Activated T-helper 17 cell treated with anti-CD3 and anti-CD28 coated beads, Interleukin-2, amount 50 U/mL, for 72 hours (primary cell): ENCODE measurements around the gene CTBP2. TPM values are rescaled to one million over a fixed set of nuclear protein-coding genes. Genes with fewer than 3 reads are reported as not detected.
A peak's percentile ranks its signal among the peaks of the same experiment; 100 is the strongest.

Experiments
- ATAC-seq: fragments of 150-1000 bp; cut with Tn5 transposase; replicated peaks from 2 replicates; pipeline ENCODE4 v1.10.0; 2021; ENCODE audit warnings: mild to moderate bottlenecking, moderate library complexity
- H3K27ac Mint-ChIP-seq: one replicate; pipeline ENCODE4 v1.8.0; 2022; ENCODE audit warnings: mixed read lengths
- H3K27me3 Mint-ChIP-seq: one replicate; pipeline ENCODE4 v1.8.0; 2022; ENCODE audit warnings: mixed read lengths
- H3K36me3 Mint-ChIP-seq: one replicate; pipeline ENCODE4 v1.8.0; 2022; ENCODE audit warnings: low read depth, mild to moderate bottlenecking, mixed read lengths
- H3K4me1 Mint-ChIP-seq: one replicate; pipeline ENCODE4 v1.8.0; 2022; ENCODE audit warnings: mixed read lengths
- H3K4me3 Mint-ChIP-seq: one replicate; pipeline ENCODE4 v1.8.0; 2022; ENCODE audit warnings: mild to moderate bottlenecking, mixed read lengths
- H3K9me3 Mint-ChIP-seq: one replicate; pipeline ENCODE4 v1.8.0; 2022; ENCODE audit warnings: mixed read lengths
- total RNA-seq, 2 donors: library from RNA; stranded (reverse); gene quantifications; one replicate each; pipeline ENCODE4 v1.2.3, GENCODE V29; 2022

The CTBP2 gene
- total RNA-seq, 2 donors from 2014 or later = 0.74 to 1.1 TPM

DNA sequence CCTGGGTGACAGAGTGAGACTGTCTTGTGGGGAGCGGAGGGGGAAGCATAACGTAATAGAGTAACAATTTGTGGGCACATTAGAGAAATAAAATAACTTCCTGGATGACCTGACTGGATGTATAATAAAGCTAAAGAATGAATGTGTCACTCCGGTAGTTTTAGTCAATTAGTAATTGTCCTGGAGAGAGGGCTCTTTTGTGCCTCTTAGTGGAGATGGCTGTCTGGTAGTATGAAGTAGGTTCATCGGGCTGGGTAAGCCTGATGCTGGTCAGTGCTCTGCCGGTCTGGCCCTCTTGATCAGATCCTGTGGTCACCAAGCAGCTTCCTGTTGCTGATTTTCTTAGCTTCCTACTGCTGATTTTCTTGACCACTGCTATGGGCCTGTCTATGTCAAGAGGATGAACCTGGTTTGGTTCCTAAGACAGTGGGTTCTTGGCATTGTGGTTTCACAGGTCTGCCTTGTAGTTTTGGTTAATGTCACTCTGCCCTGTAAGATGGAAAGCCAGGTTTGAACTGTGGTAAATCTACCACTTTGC, 184.3 kb downstream of the CTBP2 start:
- ATAC-seq = peak; percentile 84
- H3K9me3 Mint-ChIP-seq = no peaks in the 10 kb centered on the region
- no peak overlapping the region for H3K4me3 Mint-ChIP-seq

DNA sequence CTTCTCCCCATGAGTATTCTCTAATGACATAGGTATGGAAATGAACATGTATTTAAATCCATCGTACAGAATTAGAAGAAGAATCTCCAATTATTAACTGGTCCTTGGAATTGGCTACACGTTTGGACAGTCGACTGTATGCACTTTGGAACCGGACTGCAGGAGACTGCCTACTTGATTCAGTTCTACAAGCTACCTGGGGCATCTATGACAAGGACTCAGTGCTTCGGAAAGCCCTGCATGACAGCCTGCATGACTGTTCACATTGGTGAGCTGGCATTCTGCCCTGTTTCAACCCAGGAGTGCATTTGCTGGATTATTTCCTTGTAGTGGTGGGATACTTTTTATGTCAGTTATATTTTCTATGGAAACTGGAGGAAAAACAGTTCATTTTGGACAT, 186.2 kb downstream of the CTBP2 start:
- Mint-ChIP-seq H3K9me3 (no peaks in the 10 kb centered on the region), H3K27ac (no peak overlapping the region), H3K27me3 (no peaks in the 10 kb centered on the region), H3K4me1 (no peaks in the 10 kb centered on the region), H3K36me3 (peaks cover 90% of the 10 kb centered on the region), H3K4me3 (no peak overlapping the region)
- no peak for ATAC-seq

More for the DNA sequence above, 184.3 kb downstream of the CTBP2 start:
- Mint-ChIP-seq H3K4me1 (no peaks in the 10 kb centered on the region), H3K27ac (peak overlapping the region; percentile 24), H3K36me3 (peaks cover 90% of the 10 kb centered on the region), H3K27me3 (no peaks in the 10 kb centered on the region)

DNA sequence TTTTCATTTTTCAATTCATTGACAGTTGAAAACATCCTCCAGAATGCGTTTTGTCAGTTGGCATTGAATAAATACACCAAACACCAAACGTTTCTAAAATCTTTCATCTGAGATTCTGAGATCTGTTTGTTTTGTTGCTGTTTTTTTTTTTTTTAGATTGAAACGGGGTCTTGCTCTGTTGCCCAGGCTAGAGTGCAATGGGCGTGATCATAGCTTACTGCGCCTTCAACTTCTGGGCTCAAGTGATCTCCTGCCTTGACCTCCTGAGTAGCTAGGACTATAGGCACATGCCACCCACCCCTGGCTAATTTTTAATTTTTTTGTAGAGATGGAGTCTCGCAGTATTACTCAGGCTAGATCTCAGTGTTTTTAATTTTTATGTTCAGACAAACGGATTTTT, 187.7 kb downstream of the CTBP2 start:
- H3K27me3 Mint-ChIP-seq = no peaks in the 10 kb centered on the region
- H3K9me3 Mint-ChIP-seq = no peaks in the 10 kb centered on the region
- H3K27ac Mint-ChIP-seq = no peak overlapping the region
- H3K4me1 Mint-ChIP-seq = peaks cover 7% of the 10 kb centered on the region
- no peak overlapping the region for H3K4me3 Mint-ChIP-seq
- peaks cover 95% of the 10 kb centered on the region for H3K36me3 Mint-ChIP-seq
- ATAC-seq = no peak

DNA sequence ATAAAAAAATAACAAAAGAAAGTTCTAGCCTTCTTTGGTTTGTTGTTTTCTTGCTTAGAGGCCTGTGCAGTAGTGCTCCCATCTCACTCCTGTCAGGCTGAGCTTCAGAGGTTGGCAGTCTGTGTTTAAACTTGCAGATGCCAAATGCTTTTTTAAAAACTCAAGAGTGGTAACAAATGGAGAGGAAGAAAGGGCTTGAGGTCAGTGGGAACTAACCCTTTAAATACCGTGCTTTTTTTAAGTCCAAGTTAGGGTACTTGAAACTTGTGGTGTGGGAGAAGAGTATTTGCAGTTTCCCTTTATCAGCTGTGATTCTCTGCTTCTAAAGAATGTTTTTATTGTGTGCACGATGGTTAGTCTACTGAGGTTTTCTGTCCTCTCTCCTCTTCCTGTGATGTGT, 189.1 kb downstream of the CTBP2 start:
- no peak overlapping the region for H3K27ac Mint-ChIP-seq
- H3K9me3 Mint-ChIP-seq = no peaks in the 10 kb centered on the region
- peaks cover 100% of the 10 kb centered on the region for H3K36me3 Mint-ChIP-seq
- H3K4me1 Mint-ChIP-seq = peaks cover 14% of the 10 kb centered on the region
- H3K4me3 Mint-ChIP-seq = no peak overlapping the region
- ATAC-seq = no peak
- H3K27me3 Mint-ChIP-seq = no peaks in the 10 kb centered on the region

DNA sequence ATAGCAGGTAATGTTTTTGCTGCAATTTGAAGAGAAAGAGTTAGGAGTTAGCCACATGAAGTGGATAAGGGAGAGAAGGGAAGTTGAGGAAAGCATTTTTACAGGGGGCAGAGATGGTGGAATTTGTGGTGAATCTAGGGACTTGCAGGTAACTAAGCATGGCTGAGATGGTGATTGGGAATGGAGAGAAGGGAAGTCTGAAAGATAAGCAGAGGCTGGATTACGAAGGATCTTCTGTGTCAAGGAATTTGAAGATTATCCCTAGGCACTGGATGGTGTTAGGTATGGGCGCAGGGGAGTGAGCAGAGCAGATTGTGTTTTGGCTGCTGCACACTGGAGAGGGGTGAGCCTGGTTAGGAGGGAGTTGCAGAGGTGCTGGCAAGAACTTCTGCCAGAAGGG, 193.1 kb downstream of the CTBP2 start:
- peaks cover 17% of the 10 kb centered on the region for H3K4me1 Mint-ChIP-seq
- H3K36me3 Mint-ChIP-seq = peaks cover 89% of the 10 kb centered on the region
- H3K27me3 Mint-ChIP-seq = no peaks in the 10 kb centered on the region
- ATAC-seq = no peak
- no peak overlapping the region for H3K27ac Mint-ChIP-seq
- H3K9me3 Mint-ChIP-seq = no peaks in the 10 kb centered on the region
- H3K4me3 Mint-ChIP-seq = no peak overlapping the region

DNA sequence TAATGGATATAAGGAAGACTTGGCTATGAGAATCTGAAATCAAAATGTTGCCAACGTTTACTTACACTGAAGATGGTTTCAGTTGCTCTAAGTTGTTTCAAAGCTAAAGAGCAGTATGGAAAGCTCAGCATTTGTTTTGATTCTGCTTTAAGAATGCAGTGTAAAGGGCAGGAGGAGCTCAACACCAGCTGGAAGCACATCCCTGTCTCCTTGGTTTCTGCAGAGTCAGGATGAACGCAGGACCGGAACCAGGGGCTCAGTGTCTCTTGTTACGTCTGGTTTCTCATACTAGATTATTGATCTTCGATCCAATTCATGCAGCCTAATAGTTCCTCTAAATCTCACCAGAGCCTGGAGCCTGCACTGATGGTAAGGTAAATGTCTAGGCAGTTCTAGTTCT, 194.4 kb downstream of the CTBP2 start:
- H3K27me3 Mint-ChIP-seq = no peaks in the 10 kb centered on the region

DNA sequence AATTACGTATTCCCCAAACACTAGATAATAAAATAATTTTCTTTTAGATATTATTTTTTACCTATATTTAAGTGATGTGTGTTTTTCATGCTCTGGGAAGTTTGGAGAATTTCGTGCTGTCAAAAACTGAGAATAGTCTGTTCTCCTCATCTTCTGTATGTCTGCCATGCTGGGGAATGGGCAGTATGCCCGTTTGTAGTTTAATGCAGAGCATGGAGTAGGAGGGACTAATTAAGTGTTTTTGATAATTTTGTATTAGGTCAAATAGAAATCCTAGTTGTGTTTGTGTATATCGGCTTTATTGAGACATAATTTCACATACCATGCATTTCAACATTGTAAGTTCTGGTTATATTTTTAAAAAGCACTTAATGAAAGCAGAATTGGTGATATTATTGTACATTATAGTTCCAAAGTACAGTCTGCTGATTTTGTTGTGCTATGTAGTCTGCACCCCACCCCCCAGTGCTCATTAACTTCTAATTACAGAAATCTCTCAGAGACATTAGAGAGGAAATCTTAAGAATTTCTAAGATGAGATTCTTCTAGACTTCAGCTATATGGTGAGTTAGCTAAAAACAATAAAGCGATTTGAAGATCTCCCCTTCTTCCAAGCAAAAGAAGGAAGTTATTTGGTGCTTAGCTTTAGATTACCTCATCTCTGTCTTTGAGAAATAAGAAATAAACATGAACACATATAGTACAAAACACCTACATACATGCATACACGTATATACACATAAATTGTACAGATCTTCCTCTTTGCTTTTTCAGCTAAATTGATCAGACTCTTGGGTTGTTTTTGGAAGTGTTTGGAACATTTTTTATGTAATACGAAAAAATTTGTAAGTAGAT, 196.3 kb downstream of the CTBP2 start:
- ATAC-seq = no peak
- peaks cover 64% of the 10 kb centered on the region for H3K36me3 Mint-ChIP-seq
- H3K9me3 Mint-ChIP-seq = no peaks in the 10 kb centered on the region
- peak overlapping the region; percentile 13 for H3K27ac Mint-ChIP-seq
- H3K4me3 Mint-ChIP-seq = no peak overlapping the region
- peaks cover 29% of the 10 kb centered on the region for H3K4me1 Mint-ChIP-seq
- H3K27me3 Mint-ChIP-seq = no peaks in the 10 kb centered on the region

More for the DNA sequence above, 194.4 kb downstream of the CTBP2 start:
- H3K4me3 Mint-ChIP-seq = no peak overlapping the region
- peaks cover 22% of the 10 kb centered on the region for H3K4me1 Mint-ChIP-seq
- no peak overlapping the region for H3K27ac Mint-ChIP-seq
- H3K9me3 Mint-ChIP-seq = no peaks in the 10 kb centered on the region
- no peak for ATAC-seq
- H3K36me3 Mint-ChIP-seq = peaks cover 84% of the 10 kb centered on the region

DNA sequence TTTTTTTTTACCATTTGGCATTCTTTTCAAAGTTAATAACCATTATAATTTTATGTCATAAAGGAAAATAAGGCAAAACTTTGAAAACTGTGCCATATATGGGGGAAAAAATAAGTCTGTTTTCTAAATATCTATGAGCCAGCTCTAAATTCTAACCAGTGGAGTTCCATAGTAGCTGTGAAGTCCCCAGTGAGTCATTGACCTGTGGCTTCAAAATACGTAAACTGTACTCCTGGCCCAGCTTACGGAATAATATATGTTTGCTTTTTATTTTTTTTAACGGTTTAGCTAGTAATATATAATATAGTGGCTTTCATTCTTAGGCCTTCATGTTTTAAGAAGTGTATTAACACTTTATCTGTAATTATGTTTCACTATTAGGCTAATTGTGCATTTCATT, 197.9 kb downstream of the CTBP2 start:
- H3K4me1 Mint-ChIP-seq = peaks cover 24% of the 10 kb centered on the region

DNA sequence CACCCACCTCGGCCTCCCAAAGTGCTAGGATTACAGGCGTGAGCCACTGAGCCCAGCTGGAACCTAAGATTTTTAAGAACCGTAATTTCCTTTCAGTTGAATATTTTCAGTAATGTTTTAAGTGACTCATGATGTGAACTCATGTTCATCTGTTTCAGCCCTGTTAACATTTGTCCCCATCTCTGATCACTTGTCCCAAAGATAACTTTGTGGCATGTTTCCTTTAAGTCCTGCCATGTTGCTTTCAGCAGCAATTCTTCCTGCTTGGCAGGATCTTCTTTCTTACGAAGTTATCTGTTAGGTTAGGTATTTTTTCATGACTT, 199.2 kb downstream of the CTBP2 start:
- peak; percentile 51 for ATAC-seq
- H3K36me3 Mint-ChIP-seq = peaks cover 44% of the 10 kb centered on the region
- no peaks in the 10 kb centered on the region for H3K9me3 Mint-ChIP-seq
- H3K4me1 Mint-ChIP-seq = peaks cover 18% of the 10 kb centered on the region
- H3K27ac Mint-ChIP-seq = peak overlapping the region; percentile 63
- no peak overlapping the region for H3K4me3 Mint-ChIP-seq
- H3K27me3 Mint-ChIP-seq = no peaks in the 10 kb centered on the region

More for the DNA sequence above, 197.9 kb downstream of the CTBP2 start:
- Mint-ChIP-seq H3K9me3 (no peaks in the 10 kb centered on the region), H3K27ac (no peak overlapping the region), H3K36me3 (peaks cover 56% of the 10 kb centered on the region), H3K27me3 (no peaks in the 10 kb centered on the region), H3K4me3 (no peak overlapping the region)
- ATAC-seq = no peak

DNA sequence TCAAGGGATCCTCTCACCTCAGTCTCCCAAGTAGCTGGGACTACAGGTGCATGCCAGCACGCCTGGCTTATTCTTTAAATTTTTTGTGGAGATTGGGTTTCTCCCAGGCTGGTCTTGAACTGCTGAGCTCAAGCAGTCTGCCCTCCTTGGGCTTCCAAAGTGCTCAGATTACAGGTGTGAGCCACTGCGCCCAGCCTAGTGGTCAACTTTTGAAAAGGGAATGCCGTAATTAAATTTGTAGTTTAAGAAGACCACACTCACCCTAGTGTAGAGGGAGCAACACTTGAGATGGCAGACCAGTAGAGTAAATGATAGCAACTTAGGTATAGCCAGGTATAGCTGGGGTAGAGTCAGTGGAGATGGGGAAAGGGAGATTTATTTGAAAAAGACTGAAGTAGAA, 200.8 kb downstream of the CTBP2 start:
- H3K4me1 Mint-ChIP-seq = peaks cover 14% of the 10 kb centered on the region
- H3K36me3 Mint-ChIP-seq = peaks cover 29% of the 10 kb centered on the region
- H3K27me3 Mint-ChIP-seq = no peaks in the 10 kb centered on the region
- H3K9me3 Mint-ChIP-seq = no peaks in the 10 kb centered on the region
- ATAC-seq = no peak
- H3K27ac Mint-ChIP-seq = no peak overlapping the region
- no peak overlapping the region for H3K4me3 Mint-ChIP-seq

DNA sequence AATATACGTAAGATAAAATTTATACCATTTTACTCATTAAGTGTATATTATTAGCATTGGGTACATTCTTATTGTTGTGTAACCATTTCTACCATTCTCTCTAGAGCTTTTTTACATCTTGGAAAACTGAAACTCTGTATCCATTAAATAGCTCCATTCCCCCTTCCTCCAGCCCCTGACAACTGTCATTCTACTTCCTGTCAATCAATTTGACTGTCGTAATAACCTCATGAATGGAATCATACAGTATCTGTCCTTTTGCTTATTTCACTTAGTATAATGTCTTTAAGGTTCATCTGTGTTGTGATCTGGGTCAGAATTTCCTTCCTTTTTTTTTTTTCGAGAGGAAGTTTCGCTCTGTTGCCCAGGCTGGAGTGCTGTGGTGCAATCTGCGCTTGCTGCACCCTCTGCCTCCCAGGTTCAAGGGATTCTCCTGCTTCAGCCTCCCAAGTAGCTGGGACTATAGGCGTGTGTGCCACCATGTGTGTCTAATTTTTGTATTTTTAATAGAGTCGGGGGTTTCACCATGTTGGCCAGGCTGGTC, 202.9 kb downstream of the CTBP2 start:
- no peak for ATAC-seq
- no peak overlapping the region for H3K4me3 Mint-ChIP-seq

DNA sequence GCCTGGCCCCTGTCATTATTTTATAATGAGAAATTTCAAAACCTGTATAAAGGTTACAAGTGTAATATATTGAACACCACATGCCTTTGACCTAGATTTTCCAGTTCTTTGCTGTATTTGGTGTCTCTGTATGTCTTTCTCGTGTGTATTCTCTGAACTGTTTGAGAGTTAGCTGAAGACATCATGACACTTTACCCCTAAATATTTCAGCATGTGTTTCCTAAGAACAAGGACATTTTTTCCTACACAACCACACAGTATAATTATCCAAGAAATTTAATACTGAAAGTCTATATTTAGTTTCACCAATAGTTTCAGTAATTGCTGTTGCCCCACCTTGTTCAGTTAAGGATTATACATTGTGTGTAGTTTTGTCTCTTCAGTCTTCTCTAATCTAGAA, 203.6 kb downstream of the CTBP2 start:
- ATAC-seq = no peak
- Mint-ChIP-seq H3K27me3 (no peaks in the 10 kb centered on the region), H3K36me3 (peaks cover 30% of the 10 kb centered on the region), H3K9me3 (no peaks in the 10 kb centered on the region), H3K27ac (no peak overlapping the region), H3K4me1 (peaks cover 25% of the 10 kb centered on the region), H3K4me3 (no peak overlapping the region)

More for the DNA sequence above, 202.9 kb downstream of the CTBP2 start:
- no peaks in the 10 kb centered on the region for H3K9me3 Mint-ChIP-seq
- H3K27me3 Mint-ChIP-seq = no peaks in the 10 kb centered on the region
- peaks cover 25% of the 10 kb centered on the region for H3K36me3 Mint-ChIP-seq
- H3K27ac Mint-ChIP-seq = no peak overlapping the region
- peaks cover 20% of the 10 kb centered on the region for H3K4me1 Mint-ChIP-seq

DNA sequence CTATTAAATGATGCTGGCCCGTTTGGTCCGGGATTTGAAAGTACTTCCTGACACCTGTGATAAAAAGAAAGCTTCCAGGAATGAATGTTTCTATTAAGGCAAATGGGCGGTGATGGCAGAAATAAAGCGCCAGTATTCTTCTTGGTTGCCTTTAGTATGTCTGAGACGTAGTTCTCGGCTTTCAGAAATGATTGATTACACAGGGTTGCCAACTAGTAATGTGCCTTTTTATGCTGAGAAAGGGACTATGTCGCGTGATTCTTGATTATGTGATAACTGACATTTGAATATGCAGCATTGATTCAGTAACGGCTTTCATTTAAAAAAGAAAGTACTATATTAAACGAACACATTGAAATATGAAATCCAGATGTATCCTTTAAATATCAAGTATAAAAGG, 204.5 kb downstream of the CTBP2 start:
- Mint-ChIP-seq H3K4me3 (no peak overlapping the region), H3K27ac (no peak overlapping the region), H3K36me3 (peaks cover 24% of the 10 kb centered on the region), H3K9me3 (no peaks in the 10 kb centered on the region), H3K27me3 (no peaks in the 10 kb centered on the region), H3K4me1 (peaks cover 20% of the 10 kb centered on the region)
- no peak for ATAC-seq

DNA sequence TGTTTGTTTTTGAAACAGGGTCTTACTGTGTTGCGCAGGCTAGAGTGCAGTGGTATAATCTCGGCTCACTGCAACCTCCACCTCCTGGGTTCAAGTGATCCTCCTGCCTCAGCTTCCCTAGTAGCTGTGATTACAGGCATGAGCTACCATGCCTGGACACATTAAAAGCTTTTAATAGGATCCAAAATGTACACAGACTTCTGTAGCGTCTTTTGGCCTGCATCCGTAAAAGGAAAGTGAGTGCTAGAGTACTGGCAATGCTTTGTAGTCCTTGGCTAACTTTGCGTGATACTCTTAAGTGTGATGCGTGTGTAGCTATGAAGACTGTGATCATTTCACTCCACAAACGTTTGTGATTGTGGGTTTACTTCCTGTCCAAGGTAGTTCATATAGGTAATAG, 205.1 kb downstream of the CTBP2 start:
- H3K4me1 Mint-ChIP-seq = peaks cover 20% of the 10 kb centered on the region
- H3K27me3 Mint-ChIP-seq = no peaks in the 10 kb centered on the region

DNA sequence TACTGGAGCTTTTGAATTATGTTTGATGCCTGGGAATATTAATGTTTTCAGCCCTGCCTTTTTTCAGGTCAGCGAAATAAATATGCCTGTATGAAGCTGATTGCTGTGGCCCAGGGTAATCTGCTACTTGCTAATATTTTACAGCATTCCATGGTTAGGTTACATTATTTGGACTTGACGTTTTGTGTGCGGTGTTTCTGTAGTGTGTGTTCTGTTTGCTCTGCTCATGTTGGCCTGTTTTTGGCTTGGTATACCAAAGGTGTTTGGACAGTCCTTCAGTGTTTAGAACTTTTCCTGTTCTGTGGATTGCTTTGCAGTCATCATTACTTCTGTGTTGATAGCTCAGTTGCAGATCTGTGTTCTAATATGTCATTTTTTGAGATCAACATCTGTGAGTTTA, 206.9 kb downstream of the CTBP2 start:
- H3K27ac Mint-ChIP-seq = peak overlapping the region; percentile 59
- H3K4me1 Mint-ChIP-seq = peaks cover 11% of the 10 kb centered on the region
- peaks cover 37% of the 10 kb centered on the region for H3K36me3 Mint-ChIP-seq
- no peak overlapping the region for H3K4me3 Mint-ChIP-seq
- no peak for ATAC-seq
- no peaks in the 10 kb centered on the region for H3K27me3 Mint-ChIP-seq
- H3K9me3 Mint-ChIP-seq = no peaks in the 10 kb centered on the region

More for the DNA sequence above, 205.1 kb downstream of the CTBP2 start:
- peaks cover 24% of the 10 kb centered on the region for H3K36me3 Mint-ChIP-seq
- no peaks in the 10 kb centered on the region for H3K9me3 Mint-ChIP-seq
- no peak for ATAC-seq
- H3K27ac Mint-ChIP-seq = no peak overlapping the region
- H3K4me3 Mint-ChIP-seq = no peak overlapping the region
